HG03139 (cell line): ENCODE measurements around the gene SIRT7.
A peak's percentile ranks its signal among the peaks of the same experiment; 100 is the strongest.

Experiments used
- ATAC-seq: cut with Tn5 transposase; IDR thresholded peaks from one replicate; pipeline ENCODE4 v1.9.1; 2021; ENCODE audit not compliant: unreplicated experiment

The SIRT7 gene

GRCh38 chr17:81917565-81918332 lies at the start of gene SIRT7:
Gene SIRT7, minus strand, starts transcription at chr17:81918176. Its CDS starts 45 bp downstream, at chr17:81918131.
- ATAC-seq, result peak; percentile 51

- ATAC-seq, result no peak
Observed at GRCh38 chr17:81967244-81967532, 49.2 kb upstream of the SIRT7 start.

- ATAC-seq, result no peak
Observed at GRCh38 chr17:81966343-81967243, 48.6 kb upstream of the SIRT7 start.

- no peak for ATAC-seq
Observed at GRCh38 chr17:81964081-81964849, 46.3 kb upstream of the SIRT7 start.

- no peak for ATAC-seq
Observed at GRCh38 chr17:81962499-81963441, 44.8 kb upstream of the SIRT7 start.

- no peak for ATAC-seq
Observed at GRCh38 chr17:81961521-81962498, 43.8 kb upstream of the SIRT7 start.

GRCh38 chr17:81961087-81961511 lies 43.1 kb upstream of the SIRT7 start, which contains the start of gene NOTUM:
Gene NOTUM, minus strand, starts transcription at chr17:81961187. Its CDS starts 278 bp downstream, at chr17:81960909.
- no peak for ATAC-seq

- ATAC-seq, result no peak
Observed at GRCh38 chr17:81960130-81960958, 42.4 kb upstream of the SIRT7 start.

GRCh38 chr17:81959362-81960129 lies 41.6 kb upstream of the SIRT7 start:
- no peak for ATAC-seq

GRCh38 chr17:81958633-81959342 lies 40.8 kb upstream of the SIRT7 start:
- ATAC-seq, result no peak

- ATAC-seq, result no peak
Observed at GRCh38 chr17:81957691-81958432, 39.9 kb upstream of the SIRT7 start.

GRCh38 chr17:81956607-81957589 lies 38.9 kb upstream of the SIRT7 start:
- no peak for ATAC-seq

- no peak for ATAC-seq
Observed at GRCh38 chr17:81955756-81956544, 38.0 kb upstream of the SIRT7 start.

- ATAC-seq, result no peak
Observed at GRCh38 chr17:81955058-81955681, 37.2 kb upstream of the SIRT7 start.
